NCI-H1105 treated with DMSO at 0.1 percent for 48 hours (cell line): Measurements from ENCODE around the gene GAS1.

ENCODE experiments used
- DNase-seq: peaks from one replicate; lab custom pipeline; 2025; lab: John Stamatoyannopoulos, UW

Gene GAS1

DNA sequence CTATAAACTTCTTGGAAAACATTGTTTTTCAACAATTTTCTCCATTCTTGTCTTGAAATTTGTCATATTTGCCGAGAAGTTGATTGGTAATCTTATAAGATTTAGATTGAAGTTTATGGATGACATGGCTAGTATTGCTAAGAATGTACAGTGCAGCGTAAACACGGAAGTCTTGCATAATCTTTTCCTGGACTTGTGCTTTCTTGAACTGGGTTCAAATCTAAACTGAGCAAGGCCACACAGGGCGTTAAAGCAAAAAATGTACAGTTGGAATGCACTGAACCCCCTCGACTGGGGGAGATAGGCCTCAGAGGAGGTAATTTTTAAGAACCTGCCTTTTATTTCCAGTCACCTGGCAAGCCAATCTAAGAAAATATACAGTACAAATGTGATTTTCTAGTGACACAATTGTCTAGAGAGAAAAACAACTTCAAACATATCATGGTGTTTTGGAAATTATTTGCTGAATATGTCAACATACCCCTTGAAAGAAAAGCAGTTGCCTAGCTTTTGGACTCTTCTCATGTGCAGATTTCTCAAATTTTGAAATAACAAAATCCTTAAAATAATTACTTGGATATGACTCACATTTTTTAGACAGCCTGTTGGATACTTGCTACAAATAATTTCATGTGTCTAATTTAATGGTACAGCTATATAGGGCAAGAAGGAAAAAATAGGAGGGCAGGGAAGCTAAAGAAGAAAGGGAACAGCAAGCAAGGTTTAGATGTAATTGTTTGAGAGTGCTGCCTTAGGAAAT is 18.5 kb upstream of the GAS1 start:
- no peak for DNase-seq

DNA sequence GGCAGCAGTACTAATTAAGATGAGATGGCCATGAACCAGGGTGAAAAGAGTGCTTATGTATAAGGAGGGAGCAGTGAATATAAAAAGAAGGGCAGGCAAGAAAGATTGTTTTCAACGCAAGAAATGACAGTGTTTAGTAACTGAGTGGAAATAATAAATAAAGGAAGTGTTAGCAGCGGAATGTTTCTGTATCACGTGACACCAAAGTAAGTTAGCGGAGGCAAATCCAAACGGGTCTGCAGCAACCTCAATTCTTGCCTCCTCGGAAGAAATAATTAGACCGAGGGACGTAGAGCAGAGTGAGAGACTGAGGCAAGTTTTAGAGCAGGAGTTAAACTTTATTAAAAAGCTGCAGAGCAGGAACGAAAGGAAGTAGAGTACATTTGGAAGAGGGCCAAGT is 15.4 kb upstream of the GAS1 start:
- no peak for DNase-seq

DNA sequence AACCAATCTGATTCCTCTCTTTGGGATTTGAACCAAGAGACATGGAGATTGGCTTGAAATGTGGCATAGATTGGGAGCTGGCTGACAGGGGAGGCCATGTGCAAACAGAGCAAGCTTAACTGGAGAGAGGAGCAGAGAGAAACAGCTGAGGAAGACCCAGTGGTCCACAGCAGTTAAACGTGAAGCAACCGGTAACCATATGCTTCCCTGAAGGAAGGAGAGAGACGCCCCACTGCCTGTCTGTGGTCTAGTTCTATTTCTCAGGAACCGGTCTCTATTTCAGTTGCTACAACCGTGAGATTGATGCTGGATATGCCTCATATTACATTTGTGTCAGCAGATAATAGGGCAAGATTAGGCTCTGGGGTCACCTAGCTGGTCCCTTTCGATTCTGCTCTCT is 13.6 kb upstream of the GAS1 start:
- no peak for DNase-seq

DNA sequence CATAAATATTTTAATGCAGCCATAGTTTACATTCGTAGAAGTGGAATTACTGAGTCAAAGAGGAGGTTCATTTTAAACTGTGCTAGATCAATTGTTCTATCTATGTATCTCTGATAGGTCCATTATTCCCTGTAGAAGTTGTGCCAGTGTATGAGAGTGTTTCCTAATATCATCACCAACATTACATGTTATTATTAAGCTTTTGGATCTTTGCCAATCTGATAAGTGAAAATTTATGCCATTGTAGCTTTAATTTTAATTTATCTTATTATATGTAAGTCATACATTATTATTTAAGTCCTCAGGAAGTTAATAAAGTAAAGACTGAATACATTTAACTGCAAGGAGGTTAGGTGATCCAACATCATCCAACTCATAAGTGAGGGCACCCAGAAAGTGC is 10.9 kb upstream of the GAS1 start:
- no peak for DNase-seq

DNA sequence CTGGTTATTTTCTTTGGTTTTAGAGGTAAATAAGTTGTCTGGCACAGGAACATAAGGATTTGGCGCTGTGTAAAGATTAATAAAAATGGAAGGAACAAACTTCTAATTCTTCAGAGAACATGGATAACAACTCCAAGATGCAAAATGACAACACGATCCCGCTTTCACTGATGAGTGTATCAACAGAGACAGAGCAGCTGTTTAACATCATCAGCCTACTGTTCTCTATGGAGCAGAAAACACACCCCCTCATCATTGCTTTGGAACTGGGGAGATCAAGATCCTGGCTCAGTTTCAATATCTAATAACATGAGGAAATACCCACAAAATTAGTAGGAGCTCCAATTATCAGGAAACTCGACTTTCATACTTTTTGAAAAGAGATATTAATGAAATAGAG is 8.3 kb upstream of the GAS1 start:
- DNase-seq = no peak

DNA sequence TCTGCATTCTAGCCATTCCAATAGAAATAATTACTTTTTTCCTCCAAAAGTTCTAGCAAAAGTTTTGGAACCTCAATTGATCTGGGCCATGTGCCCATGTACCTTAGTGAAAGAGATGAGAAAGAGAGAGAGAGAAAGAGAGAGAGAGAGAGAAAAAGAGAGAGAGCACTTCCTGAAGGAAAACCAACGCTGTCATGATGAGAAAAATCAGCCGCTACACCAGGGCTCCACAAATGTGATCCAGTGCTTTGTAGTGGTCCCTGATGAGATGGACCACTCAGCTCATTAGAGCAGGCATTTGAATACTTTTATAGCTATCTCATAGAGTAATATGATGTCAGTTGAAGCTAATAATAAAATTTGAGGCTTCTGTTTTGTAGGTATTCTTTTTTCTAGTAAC is 7.7 kb upstream of the GAS1 start:
- DNase-seq = no peak

DNA sequence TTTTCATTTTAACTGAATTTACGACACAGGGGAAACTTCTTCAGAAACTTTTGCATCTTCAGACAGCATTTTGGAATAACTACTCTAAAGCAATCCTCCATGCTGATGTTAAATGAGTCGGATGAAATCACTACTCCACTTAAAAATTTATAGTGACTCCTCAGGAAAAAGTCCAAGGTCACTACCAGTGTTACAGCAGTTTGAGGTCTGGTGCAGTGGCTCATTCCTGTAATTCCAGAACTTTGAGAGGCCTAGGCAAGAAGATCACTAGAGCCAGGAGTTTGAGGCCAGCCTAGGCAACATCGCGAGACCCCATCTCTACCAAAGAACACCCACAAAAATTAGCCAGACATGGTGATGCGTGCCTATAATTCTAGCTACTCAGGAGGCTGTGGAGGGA is 5.9 kb upstream of the GAS1 start:
- no peak for DNase-seq

DNA sequence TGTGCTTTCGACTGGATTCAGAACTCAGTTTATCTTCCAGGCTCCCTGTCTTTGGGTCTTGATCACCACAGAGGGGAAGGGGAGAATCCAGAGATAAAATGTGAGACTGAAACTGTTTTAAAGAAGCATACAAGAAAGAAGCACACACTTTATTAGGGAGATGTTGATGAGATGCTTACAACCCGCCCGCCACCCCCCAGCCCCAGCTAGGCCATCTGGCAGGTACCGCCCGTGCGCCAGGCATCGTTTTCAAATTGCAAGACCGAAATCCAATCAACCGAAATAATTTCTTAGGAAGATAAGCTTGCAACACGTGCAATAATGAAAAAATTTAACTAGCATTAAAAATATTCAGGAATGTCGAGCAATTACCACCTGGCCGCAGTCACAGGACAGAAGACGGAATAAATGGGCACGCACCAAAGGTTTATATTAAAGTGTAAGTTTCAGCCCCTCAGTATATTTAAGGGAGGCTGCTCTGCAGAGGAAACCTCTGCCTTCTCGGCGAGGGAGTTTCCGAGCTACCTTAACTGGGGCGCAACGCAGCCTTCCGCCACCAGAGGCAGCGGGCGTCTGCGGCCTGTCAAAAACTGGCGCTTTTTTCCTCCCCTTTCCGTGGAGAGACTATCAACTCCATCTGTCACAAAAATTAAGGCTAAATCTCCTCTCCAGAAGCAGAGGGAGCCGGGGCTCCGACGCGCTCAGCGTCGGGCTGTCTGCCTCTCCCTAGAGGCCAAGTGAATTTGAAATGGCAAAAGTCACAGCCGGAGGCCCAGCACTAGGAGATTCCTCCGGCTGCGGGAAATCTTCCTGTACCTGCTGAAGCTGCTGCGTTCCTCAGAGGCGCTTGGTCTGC is 996 bp upstream of the GAS1 start:
- DNase-seq = peak; percentile 56

DNA sequence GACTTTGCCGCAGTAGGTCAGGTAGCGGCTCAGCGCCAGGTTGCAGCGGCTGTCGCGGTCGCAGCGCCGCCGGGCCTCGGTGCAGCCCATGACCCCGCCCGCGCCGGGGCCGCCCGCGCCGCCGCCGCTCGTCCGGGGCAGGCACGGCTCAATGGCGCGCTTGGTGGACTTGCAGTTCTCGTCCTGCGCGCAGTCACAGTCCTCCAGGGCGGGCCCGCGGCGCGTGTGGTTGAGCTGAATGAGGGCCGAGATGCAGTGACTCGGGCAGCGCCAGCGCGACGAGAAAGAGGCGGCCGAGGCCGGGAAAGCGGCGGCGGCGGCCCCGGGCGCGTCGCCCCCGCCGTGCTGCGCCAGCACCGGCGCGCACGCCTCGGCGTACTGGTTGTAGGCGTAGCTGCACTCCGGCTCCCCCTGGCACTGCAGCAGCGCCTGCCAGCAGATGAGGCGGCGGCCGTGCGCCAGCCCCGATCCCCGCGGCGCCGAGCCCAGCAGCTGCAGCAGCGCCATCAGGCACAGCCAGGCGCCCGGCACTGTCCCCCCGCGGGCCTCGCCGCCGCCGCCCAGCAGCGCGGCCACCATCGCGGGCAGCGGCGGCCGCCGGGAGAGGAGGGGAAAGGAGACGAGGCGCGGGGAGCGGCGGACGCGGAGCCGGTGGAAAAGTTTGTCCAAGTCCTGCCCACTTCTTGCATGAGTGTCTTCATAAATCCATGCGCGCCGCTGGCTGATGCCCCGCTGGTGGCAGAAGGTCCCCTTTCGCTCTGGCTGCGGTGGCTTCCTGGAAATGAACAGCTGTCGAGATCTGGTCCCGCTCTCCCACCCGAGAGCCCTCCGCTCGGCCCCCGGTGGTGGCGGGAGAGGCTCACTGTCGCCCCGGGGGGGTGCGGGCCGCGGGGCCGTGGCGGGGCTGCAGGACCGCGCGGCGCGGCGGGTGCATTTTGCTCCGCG is 833 bp downstream of the GAS1 start:
- peak; percentile 59 for DNase-seq

DNA sequence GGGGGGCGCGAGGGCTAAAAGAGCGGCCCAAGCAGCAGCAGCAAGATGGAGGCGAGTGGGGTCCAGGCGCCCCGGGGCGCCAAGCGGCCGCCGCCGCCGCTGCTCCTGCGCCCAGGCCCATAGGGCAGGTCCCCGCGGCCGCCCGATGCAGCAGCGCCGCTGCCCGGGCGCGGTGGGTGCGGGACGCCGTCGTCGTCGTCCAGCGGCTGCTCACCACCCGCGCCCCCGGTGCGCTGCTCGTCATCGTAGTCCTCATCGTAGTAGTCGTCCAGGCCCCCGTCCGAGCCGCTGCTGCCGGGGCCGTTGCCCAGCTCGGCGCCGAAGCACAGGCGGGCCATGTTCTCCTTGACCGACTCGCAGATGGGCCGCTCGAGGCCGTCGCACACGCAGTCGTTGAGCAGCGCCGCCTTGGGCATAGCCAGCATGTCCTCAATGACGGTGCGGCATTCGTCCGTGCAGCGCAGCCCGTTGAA is 1.5 kb downstream of the GAS1 start:
- no peak for DNase-seq

DNA sequence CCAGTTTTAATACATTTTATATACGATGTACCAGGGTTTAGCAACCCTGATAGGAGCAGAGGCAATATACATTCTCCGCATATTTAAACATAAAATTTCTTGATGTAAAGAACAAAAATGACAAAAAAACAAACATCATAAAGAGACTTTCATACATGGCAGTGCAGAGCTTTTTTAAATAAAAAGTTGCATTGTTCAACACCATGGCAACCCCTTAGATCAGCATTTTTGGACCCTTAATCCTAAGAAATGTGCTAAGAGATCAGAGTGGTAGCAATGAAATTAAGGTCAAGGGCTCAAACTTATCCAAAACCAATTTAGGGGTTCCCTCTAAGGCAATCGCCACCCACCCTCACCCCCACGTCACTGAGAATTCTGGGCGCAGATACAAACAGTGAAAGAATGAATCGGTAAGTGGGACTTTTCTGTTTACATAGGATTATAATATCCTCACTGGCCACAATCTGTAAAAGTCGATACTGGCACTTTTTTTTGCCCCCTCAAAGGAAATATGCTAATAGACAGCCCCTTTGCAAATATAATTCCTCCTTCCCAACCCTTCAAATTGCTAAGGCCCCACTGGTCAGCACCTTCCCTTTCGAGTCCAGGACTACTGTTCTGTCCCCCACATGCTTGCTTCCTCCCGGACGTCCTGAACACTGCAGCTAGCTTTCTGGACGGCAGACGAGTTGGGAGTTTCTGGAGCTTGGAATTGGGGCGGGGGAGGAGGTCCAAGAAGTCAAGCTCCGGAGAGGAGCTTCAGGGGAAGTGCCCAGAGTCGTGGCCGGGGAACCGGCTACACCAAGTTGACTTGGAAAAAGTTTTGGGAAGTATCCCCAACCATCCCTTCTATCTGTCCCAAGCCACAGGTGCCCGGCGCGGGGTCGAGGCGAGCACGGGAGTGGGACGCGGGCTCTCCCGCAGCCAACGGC is 2.2 kb downstream of the GAS1 start:
- DNase-seq = no peak

DNA sequence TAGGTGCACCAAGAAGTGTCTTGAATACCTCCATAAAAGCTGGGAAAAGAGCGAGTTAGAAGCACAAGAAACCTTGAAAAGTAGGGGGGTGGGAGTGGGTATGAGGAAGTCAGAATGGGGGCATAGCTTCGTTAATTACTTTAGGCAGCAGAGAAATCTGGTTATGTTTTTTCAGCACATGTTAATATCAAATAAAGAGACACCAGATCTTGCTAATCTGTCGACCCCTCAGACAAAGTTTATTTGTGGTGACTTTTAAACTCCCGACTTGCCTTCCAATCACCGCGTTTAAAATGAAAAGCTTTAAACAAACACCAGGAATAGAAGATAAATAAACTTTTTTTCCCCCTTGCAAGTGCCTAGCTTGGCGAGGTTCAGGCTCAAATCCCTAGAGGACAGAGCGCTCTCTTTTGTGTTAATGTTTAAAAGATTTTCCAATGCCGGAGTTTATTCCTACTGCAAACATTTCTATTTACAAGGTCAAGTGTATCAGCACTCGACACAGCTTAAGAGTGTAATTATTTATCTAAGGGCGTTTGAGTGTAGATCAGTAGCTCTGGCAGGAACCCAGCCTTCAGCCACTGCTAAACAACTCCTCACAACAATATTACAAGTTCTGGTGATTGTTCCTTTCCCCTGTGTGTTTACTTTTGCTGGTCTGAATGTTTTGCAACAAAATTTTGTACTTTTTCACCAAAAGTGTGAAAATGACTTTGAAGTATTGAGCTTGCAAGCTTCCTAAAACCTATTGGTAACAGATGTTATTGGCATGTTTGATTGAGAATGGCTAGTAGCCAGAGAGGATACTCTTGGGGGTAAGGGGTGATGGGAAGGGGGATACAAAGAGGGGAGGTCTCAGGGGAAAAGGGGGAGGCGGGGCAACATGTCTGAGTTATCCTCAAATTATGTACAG is 3.8 kb downstream of the GAS1 start:
- DNase-seq = peak; percentile 89

DNA sequence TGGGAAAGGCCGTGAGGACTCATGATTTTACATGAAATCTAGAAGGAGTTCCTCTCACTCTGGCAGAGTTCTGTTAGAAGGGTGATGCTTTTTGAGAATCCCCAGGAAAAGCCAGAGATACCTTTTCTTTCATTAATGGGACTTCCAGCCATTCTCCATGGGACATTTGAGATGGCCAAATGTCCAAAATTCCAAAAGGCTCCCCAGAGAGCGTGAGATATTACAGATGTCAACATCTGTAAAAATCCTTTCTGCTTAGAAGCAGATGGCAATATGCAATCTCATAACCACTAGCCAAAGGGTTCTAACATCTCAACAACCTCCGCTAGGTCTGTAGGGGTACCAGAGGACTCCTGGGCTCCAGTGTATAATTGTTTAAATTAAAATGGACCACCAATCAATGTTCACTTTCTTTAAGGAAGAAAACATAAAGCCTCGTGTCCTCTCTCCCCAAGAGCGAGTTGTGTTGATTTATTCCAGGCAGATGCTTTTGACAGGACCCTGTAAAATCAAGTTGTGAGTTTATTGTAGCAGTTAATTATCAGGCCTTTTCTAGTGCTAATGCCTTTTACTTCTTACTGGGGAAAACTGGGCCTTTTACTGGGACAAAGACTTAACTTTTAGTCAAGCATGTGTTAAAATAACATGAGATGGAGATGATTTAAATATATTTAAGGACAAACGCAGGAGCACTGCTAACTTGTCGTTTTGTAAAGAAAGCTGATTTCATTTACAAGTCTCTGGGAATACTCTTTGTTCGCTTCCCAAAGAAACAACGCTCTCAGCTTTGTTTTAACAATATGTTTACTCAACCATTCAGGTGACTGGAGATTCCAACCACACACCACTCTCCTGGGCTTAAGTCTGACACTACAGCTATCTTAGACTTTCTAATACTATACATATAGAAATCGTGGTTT is 4.8 kb downstream of the GAS1 start:
- no peak for DNase-seq

DNA sequence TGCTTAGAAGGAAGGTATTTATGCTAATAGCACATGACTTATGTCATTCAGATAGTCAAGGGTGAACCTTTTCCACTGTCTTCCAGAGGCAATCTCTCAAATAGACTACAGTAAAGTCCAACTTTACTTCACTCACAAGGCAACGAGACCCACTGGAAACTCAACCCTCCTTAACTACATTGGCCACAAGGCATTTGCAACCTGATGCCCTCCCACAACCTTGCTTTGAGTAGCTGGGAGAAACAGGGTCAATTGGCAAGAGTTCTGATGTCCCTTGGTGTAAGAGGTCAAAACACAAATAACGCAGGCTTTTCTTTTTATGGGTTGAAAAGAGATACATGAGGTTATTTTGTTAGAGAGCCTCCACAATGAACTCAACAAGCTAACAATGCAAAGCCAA is 6.1 kb downstream of the GAS1 start:
- DNase-seq = no peak

DNA sequence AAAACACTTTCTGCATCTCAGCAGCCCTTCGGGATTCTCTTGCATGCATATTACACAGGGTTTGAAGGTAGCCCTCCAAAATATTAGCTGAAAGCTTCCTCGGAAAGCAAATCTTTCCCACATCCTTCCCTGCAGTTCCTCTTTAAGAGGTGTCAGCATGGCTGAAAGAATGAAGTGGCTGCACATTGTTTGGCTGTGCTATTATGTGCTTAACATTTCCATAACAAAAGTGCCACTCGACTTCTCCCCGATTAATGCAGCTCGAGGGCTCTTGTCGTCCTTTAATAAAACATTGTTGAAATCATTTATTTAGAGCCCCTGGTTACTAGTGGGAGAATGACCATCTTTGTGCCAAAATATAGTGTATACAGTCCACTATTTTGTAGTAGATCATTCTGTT is 6.5 kb downstream of the GAS1 start:
- peak; percentile 87 for DNase-seq

DNA sequence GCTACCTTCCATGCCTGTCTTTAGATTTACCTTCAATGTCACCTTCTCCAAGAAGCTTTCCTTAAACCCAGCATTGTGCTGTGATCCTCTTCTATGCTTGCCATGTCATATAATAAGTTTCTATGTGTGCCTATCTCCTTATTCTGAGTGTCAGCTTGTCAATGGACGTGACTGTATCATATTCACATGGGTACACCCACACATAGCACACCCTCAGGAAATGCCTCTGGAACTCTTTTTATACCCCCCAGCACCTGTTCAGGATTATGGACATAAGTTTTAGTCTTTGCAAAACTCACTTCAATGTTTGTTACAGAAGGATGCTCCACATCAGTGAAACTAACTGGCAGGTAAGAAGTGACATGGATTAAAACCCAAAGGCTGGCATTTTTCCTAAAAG is 7.4 kb downstream of the GAS1 start:
- no peak for DNase-seq

DNA sequence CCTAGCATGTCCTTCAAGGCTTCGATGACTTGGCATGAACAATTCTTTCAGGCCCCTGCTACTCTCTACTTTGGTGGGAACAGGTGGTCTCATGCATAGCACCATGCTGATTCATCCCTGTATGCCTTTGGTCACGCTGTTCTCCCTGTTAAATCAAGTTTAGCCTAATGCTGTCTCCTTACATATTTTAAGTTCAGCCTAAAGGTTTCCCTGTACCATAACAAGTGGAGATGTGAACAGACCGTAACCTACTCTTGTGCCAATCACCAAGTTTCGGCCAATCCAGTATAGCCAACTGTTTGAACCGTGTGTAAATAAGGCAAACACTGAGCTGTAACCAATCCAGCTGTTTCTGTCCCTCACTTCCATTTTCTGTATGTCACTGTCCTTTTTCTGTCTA is 8.0 kb downstream of the GAS1 start:
- DNase-seq = no peak

DNA sequence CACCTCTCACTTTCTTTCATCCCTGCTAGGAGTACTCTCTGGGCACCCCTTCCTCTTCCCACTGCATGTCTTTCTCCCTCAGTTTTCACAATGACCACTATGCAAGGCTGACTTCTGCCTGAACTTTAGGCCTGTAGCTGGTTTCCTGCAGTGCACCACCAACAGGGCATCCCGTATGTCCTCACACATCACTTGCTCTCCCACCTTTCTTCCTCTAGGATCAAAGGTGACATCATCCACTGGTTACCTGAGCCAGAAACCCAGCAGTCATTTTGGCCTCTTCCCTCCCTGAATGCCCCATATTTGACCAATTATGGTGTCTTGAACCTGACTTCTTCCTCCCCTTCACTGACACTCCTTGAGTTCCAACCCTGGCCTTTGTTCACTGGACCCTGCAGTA is 8.5 kb downstream of the GAS1 start:
- DNase-seq = no peak

DNA sequence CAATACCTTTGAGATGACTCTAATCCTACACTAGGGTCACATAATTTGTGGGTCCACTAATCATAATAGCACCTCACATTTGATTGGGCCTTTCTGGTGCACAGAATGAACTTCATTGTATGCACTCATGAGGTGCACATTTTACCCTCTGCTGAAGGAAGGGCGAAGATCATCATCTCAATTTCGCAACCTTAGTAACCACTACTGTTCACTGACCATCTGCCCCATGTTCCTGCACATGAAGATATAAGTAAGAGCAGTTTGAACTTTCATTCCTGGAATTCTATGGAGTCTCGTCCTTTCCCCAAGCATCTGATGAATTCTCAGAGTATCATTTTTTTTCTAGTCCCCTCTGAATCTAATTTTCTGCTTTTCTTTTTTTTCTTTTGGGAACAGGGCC is 21.2 kb downstream of the GAS1 start:
- no peak for DNase-seq
